Stimulated activated CD4-positive, alpha-beta T cell treated with anti-CD3 and anti-CD28 coated beads, TNF-alpha, amount 100 ng/mL, for 24 hours (primary cell): ENCODE data around the gene NOCT.
"Not testable (repeated sequence)": the region's sequence is repeated elsewhere in the genome, so short reads cannot be mapped to it uniquely, and the experiment has no call there.

Source experiments
- DNase-seq, 3 experiments: peaks; one replicate each; pipeline ENCODE4 v3.0.0-alpha.2; 2020; ENCODE audit warnings: low read depth in 3 of 3

Gene NOCT

GRCh38 chr4:139011225-139011950 lies 4.2 kb upstream of the NOCT start:
- DNase-seq, result no peak

DNA sequence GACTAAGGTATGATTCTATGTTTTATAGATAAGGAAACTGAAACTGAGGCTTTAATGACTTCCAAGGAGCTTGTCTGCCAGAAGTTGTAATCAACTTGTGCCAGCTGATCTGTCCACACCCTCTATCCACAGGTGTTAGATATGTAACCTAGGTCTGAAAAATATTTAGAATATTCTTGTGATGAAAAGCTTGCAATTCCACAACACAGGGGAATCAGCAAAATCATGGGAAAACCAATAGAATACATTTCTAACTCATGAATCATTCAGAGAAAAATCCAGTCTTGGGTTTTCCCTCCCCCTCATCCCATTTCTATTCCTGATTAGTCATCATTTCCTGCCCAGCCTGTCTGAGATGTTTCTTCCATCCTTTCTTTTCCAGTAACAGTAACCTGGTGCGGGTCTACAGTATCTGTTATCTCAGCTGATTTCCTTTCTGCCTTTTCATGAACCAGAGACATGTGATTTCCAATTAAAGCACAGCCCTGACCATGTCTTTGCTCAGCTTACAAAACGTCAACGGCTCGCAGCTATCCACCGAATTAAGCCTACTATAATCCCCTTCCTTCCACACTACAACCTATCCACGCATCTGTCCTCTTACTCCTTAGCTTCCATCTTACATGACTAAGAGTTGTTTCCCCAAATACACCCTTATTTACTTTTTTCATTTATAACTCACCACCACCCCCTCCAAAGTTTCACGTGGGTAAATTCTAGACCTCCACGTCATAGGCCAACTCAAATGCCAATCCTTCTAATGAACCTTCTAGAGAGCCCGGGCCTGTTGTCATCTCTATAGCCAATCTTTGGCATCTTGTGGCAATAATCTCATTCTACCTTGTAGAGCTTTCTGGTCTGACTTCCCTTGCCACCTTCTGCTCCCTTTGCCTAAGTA lies 961 bp upstream of the NOCT start:
- peak in 2 of 3 experiments; percentile 1 to 10 for DNase-seq

DNA sequence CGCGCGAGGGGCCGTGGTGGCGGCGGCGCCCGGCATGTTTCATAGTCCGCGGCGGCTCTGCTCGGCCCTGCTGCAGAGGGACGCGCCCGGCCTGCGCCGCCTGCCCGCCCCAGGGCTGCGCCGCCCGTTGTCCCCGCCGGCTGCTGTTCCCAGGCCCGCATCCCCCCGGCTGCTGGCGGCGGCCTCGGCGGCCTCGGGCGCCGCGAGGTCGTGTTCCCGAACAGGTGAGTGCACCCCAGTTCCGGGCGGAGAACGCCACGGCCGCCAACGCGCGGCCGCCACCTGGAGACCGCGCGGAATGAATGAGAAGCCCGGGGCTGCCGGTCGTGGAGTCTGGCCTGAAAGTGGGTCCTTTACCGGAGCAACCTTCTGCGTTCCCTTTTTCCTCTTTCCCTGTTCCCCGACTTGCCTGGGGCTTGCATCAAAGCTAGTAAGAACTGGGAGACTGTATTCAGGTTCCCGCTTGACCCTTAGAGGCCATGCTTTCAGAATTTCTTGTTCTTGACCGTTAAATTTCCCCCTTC lies 429 bp downstream of the NOCT start:
- DNase-seq, result peak in 2 of 3 experiments; percentile 8 to 44

DNA sequence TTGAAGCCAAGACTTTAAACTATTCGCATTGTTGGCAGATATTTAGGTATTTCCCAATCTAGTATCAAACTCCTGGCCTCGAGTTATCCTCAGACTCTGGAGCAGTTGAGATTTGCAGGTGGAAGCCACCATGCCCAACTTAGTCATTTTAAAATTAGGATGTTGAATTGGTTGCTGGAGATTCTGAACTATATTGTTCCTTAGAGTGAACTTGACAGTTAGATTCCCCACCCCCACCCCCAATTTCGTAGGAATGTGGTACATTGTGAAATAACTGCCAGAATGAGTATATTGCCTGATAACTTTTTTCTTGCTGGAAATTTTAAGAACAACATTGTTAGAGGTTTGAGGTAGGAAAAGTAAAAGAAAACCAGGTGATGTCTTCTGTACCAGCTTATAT lies 2.3 kb downstream of the NOCT start:
- DNase-seq, result no peak

GRCh38 chr4:139018501-139018900 lies 2.9 kb downstream of the NOCT start:
- DNase-seq, result no peak

DNA sequence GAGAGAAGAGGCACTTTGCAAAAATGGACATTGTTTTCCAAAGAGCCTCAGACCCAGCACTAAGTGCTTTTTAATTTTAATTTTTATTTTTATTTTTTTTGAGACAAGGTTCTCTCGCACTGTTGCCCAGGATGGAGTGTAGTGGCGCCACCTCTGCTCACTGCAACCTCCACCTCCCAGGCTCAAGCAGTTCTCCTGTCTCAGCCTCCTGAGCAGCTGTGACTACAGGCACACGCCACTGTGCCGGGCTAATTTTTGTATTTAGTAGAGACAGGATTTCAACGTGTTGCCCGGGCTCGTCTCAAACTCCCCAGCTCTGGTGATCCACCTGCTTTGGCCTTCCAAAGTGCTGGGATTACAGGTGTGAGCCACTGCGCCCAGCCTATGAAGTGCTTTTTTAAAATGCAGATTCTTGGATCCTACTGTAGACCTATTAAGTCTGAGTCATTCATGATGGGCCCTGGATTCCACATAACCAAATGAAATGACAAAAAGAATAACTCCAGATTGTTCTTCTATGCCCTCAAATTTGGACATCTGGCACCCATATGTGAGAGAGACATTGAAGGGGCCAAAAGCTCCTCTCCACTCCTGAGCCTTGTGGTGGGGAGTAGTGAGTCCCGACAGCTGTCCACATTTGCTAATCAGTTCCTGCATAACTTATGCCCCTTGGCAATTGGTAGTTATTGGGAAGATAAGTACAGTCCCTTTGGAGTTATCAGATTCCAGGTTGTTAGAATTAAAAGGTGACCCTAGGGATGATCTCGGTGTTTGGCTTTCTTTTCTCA lies 3.6 kb downstream of the NOCT start:
- no peak for DNase-seq

DNA sequence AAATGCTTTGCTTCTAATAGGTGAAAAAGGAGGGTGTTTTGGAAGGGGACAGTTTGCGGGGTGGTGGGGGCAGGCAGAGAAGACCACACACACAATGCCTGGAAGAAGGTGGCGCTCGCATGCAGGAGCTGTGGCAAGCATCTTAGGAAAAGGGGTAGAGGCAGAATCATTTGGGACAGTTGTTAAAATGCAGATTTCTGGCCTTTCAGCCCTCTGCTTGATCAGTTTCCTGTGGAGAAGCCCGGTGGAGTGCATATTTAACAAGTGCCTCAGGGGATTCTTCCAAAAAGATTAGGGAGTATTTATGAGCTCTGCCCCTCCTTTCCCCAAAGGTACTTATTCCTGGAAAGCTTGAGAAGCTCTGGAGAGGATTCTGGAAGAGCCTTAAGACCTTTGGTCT lies 4.8 kb downstream of the NOCT start:
- DNase-seq, result no peak

GRCh38 chr4:139021071-139021470 lies 5.5 kb downstream of the NOCT start:
- DNase-seq, result not testable (repeated sequence)

- no peak for DNase-seq
Observed at GRCh38 chr4:139022835-139023234, 7.3 kb downstream of the NOCT start.

DNA sequence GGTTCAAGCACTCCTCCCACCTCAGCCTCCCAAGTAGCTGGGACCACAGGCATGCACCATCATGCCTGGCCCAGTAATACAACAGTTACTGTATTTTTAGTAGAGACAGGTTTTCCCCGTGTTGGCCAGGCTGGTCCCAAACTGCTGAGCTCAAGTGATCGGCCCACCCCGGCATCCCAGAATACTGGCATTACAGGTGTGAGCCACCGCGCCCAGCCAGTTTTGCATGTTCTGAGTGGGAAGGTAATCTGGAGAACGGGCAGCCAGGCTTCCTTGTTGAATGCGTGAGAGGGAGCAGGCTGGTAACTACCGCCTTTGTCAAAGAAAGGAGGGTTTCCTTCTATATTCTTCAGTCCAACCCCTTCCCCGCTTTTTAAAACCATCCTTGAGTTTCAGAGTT lies 9.1 kb downstream of the NOCT start:
- no peak for DNase-seq

DNA sequence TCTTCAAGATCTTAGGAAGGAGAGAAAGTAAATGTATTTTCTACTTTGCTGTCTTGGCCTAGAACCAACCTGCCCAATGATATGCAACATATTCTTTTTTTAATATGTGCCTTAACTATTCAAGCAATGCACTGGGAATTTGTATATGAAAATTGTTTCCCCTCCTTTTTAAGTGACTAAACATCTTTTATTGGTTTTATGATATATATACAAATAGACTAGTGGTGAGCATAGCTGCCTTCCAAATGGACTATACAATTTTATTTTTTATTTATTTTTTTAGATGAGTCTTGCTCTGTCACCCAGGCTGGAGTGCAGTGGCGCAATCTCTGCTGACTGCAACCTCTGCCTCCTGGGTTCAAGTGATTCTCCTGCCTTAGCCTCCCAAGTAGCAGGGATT lies 10.3 kb downstream of the NOCT start:
- DNase-seq, result no peak

DNA sequence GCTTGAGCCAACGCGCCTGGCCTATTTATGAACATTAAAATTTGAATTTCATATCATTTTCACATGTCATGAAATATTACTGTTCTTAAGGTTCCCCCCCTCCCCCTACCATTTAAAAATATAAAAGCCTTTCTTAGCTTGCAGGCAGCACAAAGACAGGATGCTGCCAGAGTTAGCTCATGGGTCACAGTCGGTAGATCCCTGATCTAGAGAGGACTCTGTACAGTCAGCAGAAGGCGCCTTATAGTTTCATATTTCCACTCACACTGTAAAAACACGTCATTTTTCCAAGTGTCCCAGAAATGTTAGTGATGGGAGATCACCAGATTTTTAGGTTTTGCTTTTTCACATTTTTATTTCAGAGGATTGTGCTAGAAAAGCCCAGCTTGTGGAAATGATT lies 12.2 kb downstream of the NOCT start:
- DNase-seq, result no peak

DNA sequence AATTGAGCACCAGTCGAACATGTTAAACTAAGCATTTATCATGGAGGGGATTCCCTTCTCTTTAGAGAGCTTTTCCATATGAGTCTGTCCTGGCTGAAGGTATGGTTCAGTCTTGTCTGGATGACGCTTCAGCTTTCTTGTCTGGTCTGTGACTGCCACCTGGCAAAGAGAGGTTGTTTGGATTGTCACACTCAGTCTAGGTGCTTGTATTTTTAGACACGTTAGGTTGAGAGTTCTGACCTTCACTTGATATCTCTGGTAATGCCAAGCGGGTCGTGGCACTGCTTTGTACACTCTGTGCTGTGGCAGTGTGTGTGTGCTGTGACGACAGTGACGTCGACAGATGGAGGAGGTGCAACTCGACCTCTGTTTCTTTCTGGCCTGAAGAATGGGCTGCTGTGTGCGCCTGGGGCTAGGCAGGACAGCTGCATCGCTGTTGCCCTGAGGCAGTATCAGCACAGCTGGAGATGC lies 12.6 kb downstream of the NOCT start:
- no peak for DNase-seq

GRCh38 chr4:139029866-139030363 lies 14.3 kb downstream of the NOCT start:
- DNase-seq, result not testable (repeated sequence)

DNA sequence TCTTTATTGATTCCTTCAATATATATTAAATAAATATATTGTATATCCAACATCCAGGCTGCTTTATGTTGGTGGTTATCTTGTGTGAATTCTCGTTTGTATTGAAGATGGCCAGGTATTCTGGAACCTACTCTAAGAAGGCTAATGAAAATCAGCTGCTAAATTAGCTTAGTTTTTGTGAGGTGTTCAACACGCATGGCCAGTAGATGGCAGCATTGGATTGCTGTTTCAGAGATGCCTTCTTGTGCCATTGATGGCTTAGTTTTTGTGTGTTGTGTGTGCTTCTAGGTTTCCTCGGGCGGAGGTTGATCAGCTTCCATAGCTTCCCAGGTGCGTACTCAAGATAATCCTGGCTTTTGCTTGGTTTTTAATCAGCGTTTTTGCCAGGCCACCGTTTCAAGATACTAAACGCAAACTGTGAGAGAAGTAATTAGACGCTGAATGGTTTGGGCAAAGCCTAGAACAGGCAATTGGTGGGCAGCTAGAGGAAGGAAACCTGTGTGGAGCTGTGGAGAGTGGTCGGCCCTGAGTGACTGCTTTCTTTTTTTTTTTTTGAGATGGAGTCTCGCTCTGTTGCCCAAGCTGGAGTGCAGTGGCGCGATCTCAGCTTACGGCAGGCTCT lies 15.1 kb downstream of the NOCT start:
- DNase-seq, result peak; percentile 38 to 65 (median 51)

- no peak for DNase-seq
Observed at GRCh38 chr4:139035650-139036049, 20.1 kb downstream of the NOCT start.

DNA sequence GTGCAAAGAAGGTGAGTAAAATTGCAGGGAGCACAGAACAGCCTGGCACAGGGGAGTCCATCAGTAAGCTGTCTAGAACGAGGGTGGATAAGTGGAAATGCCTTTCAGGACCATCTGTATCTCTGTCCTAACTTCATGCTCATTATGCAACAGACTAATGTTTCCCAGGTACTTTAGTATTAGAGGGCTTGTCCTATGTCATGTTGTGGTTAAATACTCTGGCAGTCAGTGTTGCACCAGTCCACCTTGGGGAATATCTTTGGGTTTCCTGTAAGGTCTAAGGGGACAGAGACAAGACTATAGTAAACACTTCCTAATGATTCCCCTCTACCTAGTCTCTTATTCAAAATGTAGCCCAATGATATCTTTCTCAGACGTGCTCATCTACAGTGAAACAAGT lies 21.3 kb downstream of the NOCT start:
- no peak for DNase-seq

GRCh38 chr4:139038874-139039443 lies 23.4 kb downstream of the NOCT start:
- no peak for DNase-seq

- DNase-seq, result no peak
Observed at GRCh38 chr4:139042981-139043460, 27.4 kb downstream of the NOCT start.

DNA sequence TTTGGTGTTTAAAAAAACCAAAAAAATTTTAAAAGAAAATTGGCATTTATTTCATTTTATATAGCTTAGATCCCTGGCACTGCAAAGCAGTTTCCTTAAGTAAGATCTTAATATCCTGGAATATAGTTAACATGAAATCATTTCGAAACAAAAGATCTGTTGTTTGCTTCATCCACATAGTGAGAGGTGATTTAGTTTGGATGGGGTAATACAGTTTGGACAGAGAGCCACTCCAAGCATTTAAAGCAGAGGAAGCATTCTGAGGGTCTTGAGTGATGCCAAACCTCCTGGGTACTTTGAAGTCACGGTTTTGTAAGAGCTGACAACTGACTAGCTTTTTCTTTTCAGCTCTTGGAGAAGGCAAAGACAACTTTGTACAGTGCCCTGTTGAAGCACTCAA lies 28.7 kb downstream of the NOCT start:
- no peak for DNase-seq

DNA sequence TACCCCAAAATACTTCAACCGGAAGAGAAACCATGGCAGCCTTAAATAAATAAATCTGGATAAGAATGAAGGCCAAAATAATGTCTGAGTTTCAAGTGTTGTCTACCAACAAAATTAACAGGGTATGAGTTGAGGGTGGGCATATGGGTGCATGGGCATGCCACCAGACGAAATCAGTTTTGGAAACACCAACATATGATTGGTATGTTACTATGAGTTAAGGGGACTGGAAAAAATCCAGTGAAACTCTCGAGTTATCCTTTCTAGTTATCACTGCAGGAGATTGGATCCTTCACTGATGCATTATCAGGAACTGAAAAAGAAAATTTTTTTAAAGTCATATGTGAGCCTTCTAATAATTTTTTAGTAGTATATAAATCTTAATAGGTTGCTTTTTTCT lies 32.4 kb downstream of the NOCT start:
- DNase-seq, result no peak
